Liver (tissue), 3 donors: ENCODE results near the gene CEMIP.

ENCODE experiments used
- HNF4G ChIP-seq: IDR thresholded peaks from 2 replicates; pipeline ENCODE4 v1.6.1; 2016; ENCODE audit warnings: antibody characterized with exemption
- MAX ChIP-seq: IDR thresholded peaks from 2 replicates; pipeline ENCODE4 v1.6.1; 2016; ENCODE audit warnings: antibody characterized with exemption
- REST ChIP-seq: IDR thresholded peaks from 2 replicates; pipeline ENCODE4 v1.6.1; 2016; ENCODE audit warnings: antibody characterized with exemption, mild to moderate bottlenecking
- RXRA ChIP-seq, 2 donors: IDR thresholded peaks; 2 replicates each; pipeline ENCODE4 v1.6.1; 2017 to 2018; ENCODE audit warnings: antibody characterized with exemption in 2 of 2, mild to moderate bottlenecking in 1 of 2
- SP1 ChIP-seq: IDR thresholded peaks from 2 replicates; pipeline ENCODE4 v1.6.1; 2018; ENCODE audit warnings: antibody characterized with exemption, mild to moderate bottlenecking
- YY1 ChIP-seq: IDR thresholded peaks from 2 replicates; pipeline ENCODE4 v1.6.1; 2016; ENCODE audit warnings: antibody characterized with exemption, mild to moderate bottlenecking
- TF ChIP-seq, protein P1 (sequence below): IDR thresholded peaks from 2 replicates; pipeline ENCODE4 v1.6.1; 2016; ENCODE audit warnings: antibody characterized with exemption
- TF ChIP-seq, protein P2 (sequence below): fragments of 150-350 bp; IDR thresholded peaks from 2 replicates; pipeline ENCODE4 v1.5.1; 2017; ENCODE audit warnings: improper control_type of control experiment, low read depth, low read length; ENCODE audit not compliant: missing input control
- donor health status: healthy.
- donor health status: healthy.

DNA sequence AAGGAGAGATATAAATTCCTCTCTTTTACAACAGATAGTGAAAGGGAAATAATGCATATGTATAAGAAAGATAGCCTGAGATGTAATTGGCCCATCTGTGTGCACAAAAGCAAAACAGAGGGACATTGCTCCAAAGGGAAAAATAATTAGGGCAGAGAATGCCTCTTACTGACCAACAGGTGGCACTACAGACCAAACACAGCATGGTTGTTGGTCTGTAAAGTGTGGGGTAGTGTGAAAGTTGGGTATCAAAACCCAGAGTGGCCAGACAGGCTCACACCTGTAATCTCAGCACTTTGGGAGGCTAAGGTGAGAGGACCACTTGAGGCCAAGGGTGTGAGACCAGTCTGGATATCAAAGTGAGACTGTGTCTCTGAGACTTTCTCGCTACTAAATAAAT lies 217.1 kb downstream of the CEMIP start:
- TF ChIP-seq, protein P1, sequence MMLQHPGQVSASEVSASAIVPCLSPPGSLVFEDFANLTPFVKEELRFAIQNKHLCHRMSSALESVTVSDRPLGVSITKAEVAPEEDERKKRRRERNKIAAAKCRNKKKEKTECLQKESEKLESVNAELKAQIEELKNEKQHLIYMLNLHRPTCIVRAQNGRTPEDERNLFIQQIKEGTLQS: no peak
- TF ChIP-seq, protein P2, sequence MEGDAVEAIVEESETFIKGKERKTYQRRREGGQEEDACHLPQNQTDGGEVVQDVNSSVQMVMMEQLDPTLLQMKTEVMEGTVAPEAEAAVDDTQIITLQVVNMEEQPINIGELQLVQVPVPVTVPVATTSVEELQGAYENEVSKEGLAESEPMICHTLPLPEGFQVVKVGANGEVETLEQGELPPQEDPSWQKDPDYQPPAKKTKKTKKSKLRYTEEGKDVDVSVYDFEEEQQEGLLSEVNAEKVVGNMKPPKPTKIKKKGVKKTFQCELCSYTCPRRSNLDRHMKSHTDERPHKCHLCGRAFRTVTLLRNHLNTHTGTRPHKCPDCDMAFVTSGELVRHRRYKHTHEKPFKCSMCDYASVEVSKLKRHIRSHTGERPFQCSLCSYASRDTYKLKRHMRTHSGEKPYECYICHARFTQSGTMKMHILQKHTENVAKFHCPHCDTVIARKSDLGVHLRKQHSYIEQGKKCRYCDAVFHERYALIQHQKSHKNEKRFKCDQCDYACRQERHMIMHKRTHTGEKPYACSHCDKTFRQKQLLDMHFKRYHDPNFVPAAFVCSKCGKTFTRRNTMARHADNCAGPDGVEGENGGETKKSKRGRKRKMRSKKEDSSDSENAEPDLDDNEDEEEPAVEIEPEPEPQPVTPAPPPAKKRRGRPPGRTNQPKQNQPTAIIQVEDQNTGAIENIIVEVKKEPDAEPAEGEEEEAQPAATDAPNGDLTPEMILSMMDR: peak; percentile 66
- TF ChIP-seq HNF4G (no peak), YY1 (no peak), SP1 (no peak), MAX (no peak), RXRA (IDR thresholded peaks at IDR 0.05) (no peak), REST (no peak)
